ENCODE measurements around the gene DSTN. TPM values are rescaled to one million over a fixed set of nuclear protein-coding genes. Genes with fewer than 3 reads are reported as not detected.

DSTN gene
- total RNA-seq, 2 experiments from 2014 or later, result 25.5 to 58.1 TPM

GRCh38 chr20:17602493-17602892 lies 32.6 kb downstream of the DSTN start:
- Histone ChIP-seq H2AFZ (ENCODE audit: low read length) (no peak overlapping the region), H3K36me3 (ENCODE audit: insufficient read depth, low read length) (no peaks in the 10 kb centered on the region), H3K9me2 (ENCODE audit: insufficient read depth, low read length) (no peaks in the 10 kb centered on the region), H3K27ac (ENCODE audit: low read depth, low read length, poor library complexity, severe bottlenecking) (no peak overlapping the region), H3K4me2 (ENCODE audit: low read length) (no peak overlapping the region), H3K4me3 (ENCODE audit: low read depth, low read length, poor library complexity, severe bottlenecking) (no peak overlapping the region), H3K9me3 (ENCODE audit: low read length) (no peaks in the 10 kb centered on the region), H4K20me1 (ENCODE audit: insufficient read depth, low read length) (no peaks in the 10 kb centered on the region), H3K4me1 (ENCODE audit: insufficient read depth, low read length, poor library complexity, severe bottlenecking) (no peaks in the 10 kb centered on the region), H3K79me2 (ENCODE audit: insufficient read depth, low read depth, low read length) (no peaks in the 10 kb centered on the region)
- ChIA-PET POLR2A (interaction anchor here (0.6 to 0.9 kb wide), 5 partner anchors 12 to 363 kb away, joined by 3 to 5 read pairs (median 4); no protein-coding TSS in a partner anchor), CTCF (ENCODE audit: unreplicated experiment) (no interaction called here)
- no peak for TF ChIP-seq CTCF (conservative IDR thresholded peaks at IDR 0.05; ENCODE audit: low read length)
- TF ChIP-seq EZH2phosphoT487 (IDR thresholded peaks at IDR 0.05; ENCODE audit: borderline replicate concordance, low read depth, low read length), result no peak
- DNase-seq (ENCODE audit: low spot score), result no peak
- BruUV-seq (replicated peaks), result no TSS peak
- intact Hi-C loops (cut with micrococcal nuclease; ENCODE audit: unreplicated experiment), result no loop called here

GRCh38 chr20:17605131-17605660 lies 35.3 kb downstream of the DSTN start:
- Histone ChIP-seq H3K4me1 (ENCODE audit: insufficient read depth, low read length, poor library complexity, severe bottlenecking) (no peaks in the 10 kb centered on the region), H3K27ac (ENCODE audit: low read depth, low read length, poor library complexity, severe bottlenecking) (no peak overlapping the region), H2AFZ (ENCODE audit: low read length) (no peak overlapping the region), H3K9me2 (ENCODE audit: insufficient read depth, low read length) (no peaks in the 10 kb centered on the region), H3K36me3 (ENCODE audit: insufficient read depth, low read length) (no peaks in the 10 kb centered on the region), H3K79me2 (ENCODE audit: insufficient read depth, low read depth, low read length) (no peaks in the 10 kb centered on the region), H4K20me1 (ENCODE audit: insufficient read depth, low read length) (no peaks in the 10 kb centered on the region), H3K4me3 (ENCODE audit: low read depth, low read length, poor library complexity, severe bottlenecking) (no peak overlapping the region), H3K9me3 (ENCODE audit: low read length) (no peaks in the 10 kb centered on the region), H3K4me2 (ENCODE audit: low read length) (no peak overlapping the region)
- intact Hi-C loops (cut with micrococcal nuclease; ENCODE audit: unreplicated experiment), result no loop called here
- BruUV-seq (replicated peaks), result no TSS peak
- ChIA-PET POLR2A (no interaction called here), CTCF (ENCODE audit: unreplicated experiment) (no interaction called here)
- TF ChIP-seq EZH2phosphoT487 (IDR thresholded peaks at IDR 0.05; ENCODE audit: borderline replicate concordance, low read depth, low read length), result no peak
- DNase-seq (ENCODE audit: low spot score), result no peak

GRCh38 chr20:17606001-17606400 lies 36.1 kb downstream of the DSTN start:
- TF ChIP-seq CTCF (conservative IDR thresholded peaks at IDR 0.05; ENCODE audit: low read length) (no peak), EZH2phosphoT487 (IDR thresholded peaks at IDR 0.05; ENCODE audit: borderline replicate concordance, low read depth, low read length) (no peak)
- BruUV-seq (replicated peaks), result no TSS peak
- no peak overlapping the region for H2AFZ ChIP-seq (ENCODE audit: low read length)
- H4K20me1 ChIP-seq (ENCODE audit: insufficient read depth, low read length), result no peaks in the 10 kb centered on the region
- H3K79me2 ChIP-seq (ENCODE audit: insufficient read depth, low read depth, low read length), result no peaks in the 10 kb centered on the region
- no peak overlapping the region for H3K27ac ChIP-seq (ENCODE audit: low read depth, low read length, poor library complexity, severe bottlenecking)
- H3K36me3 ChIP-seq (ENCODE audit: insufficient read depth, low read length), result no peaks in the 10 kb centered on the region
- H3K4me3 ChIP-seq (ENCODE audit: low read depth, low read length, poor library complexity, severe bottlenecking), result no peak overlapping the region
- H3K9me3 ChIP-seq (ENCODE audit: low read length), result no peaks in the 10 kb centered on the region
- POLR2A ChIA-PET, result interaction anchor here (1.2 kb wide), 1 partner anchor 35 kb away, joined by 3 read pairs; no protein-coding TSS in a partner anchor
- H3K9me2 ChIP-seq (ENCODE audit: insufficient read depth, low read length), result no peaks in the 10 kb centered on the region
- no peak for DNase-seq (ENCODE audit: low spot score)
- no peaks in the 10 kb centered on the region for H3K4me1 ChIP-seq (ENCODE audit: insufficient read depth, low read length, poor library complexity, severe bottlenecking)
- intact Hi-C loops (cut with micrococcal nuclease; ENCODE audit: unreplicated experiment), result no loop called here
- no peak overlapping the region for H3K4me2 ChIP-seq (ENCODE audit: low read length)
- CTCF ChIA-PET (ENCODE audit: unreplicated experiment), result no interaction called here

All from OCI-LY7 (cell line).